Measurements from ENCODE around the gene FERMT2.
"Not testable (repeated sequence)": the region's sequence is repeated elsewhere in the genome, so short reads cannot be mapped to it uniquely, and the experiment has no call there.

FERMT2 gene

GRCh38 chr14:52900731-52901130 lies 50.1 kb downstream of the FERMT2 start:
- no peak for DNase-seq

DNA sequence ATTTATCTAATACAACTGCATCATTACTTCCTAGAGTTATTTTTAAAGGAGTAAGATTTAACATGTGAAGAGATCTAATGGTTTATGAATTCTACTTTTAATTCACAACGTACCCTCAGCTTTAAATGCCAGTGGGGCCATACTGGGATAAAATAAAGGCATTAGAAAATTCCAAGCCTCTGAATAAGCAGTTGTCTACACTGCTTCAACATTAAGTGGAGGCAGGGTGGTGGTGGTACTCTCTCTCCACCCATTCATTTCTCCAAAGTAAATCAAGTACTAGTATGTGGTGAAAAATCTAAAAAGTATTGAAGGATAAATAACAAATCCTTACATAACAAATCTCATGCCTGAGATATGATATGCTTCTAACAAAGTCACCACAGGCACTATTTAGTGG lies 52.4 kb downstream of the FERMT2 start:
- no peak for DNase-seq

DNA sequence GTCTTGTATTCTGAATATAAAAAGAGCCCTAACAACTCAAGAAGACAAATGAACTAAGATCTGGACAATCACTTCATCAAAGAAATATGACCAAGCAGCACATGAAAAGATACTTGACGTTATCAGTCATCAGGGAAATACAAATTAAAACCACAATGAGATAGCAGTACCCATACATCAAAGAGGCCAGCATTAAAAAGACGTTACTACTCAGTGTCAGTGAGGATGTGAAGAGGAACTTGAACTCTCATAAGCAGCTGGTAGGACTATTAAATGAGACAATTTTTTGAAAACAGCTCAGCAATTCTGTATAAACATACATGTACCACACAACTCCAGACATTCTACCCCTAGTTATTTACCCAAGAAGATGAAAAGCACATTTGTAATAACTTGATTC lies 55.9 kb downstream of the FERMT2 start:
- DNase-seq = no peak

DNA sequence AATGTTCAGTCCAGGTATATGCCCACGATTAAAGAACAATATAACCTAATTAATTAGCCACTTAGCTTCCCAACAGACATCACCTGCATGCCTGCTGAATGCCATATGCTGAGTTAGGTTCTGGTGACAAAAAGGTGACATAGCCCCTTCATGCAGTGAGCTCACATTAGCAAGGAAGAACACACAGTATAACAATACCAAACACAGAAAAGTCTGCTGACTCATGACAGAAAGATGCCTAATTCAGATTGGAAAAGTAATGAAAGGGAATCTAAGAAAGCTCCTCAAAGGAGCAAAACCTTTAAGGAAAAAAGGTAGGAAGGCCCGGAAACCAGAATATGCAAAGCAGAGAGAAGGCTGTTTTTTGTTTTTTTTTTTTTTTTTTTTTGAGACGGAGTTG lies 59.0 kb downstream of the FERMT2 start:
- no peak for DNase-seq

DNA sequence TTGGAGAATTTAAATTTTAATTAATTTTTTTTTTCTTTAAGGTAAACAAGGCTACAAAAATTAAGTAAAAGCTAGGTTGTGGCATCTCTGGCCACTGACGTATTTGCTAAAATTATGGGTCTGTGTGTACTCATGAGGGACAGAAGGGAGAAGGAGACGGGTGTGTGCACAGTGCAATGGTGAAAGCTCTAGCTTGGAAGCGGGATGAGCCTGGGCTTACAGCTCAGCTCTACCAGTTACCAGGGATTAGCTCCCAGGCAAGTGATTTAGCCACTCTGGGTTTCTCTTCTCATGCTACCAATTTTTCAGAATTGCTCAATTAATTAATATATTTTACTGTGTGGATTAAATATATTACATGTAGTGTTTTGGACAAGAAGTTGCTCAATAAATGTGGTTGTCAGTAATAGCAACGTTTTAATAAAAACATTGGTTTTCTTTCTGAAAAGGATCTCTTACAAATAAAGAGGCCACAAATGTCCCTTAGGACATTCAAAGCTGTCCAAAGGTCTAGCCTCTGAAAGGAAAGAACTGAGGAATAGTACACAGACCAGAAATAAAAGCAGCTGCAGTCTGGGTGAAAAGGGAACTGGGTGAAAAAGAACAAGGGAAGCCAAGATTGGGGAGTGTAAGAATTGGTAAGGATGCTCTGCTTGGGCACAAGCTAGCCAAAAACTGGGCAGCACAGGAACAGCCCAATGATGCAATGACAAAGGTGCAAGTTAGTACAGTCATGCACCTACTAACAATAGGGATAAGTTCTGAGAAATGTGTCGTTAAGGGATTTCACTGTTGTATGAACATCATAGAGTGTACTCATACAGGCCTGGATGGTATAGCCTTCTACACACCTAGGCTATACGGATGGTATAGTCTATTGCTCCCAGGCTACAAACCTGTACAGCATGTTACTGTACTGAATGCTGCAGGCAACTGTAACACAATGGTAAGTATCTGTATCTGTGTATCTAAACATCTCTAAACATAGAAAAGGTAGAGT lies 61.7 kb downstream of the FERMT2 start:
- no peak for DNase-seq

- no peak for DNase-seq
These were observed 62.7 kb downstream of the FERMT2 start for GRCh38 chr14:52888159-52888558.

- no peak for DNase-seq
These were observed 65.6 kb downstream of the FERMT2 start for GRCh38 chr14:52885230-52885629.

DNA sequence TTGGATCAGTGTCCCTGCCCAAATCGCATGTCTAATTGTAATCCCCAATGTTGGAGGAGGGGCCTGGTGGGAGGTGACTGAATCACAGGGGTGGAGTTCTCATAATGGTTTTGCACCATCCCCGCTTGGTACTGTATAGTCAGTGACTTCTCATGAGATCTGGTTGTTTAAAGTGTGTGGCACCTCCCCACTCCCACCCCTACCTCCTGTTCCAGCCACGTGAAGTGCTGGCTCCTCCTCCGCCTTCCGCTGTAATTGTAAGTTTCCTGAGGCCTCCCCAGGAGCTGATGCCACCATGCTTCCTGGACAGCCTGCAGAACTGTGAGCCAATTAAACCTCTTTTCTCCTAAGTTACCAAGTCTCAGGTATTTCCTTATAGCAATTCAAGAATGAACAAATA lies 67.2 kb downstream of the FERMT2 start:
- no peak for DNase-seq

- DNase-seq = no peak
These were observed 68.0 kb downstream of the FERMT2 start for GRCh38 chr14:52882824-52883223.

DNA sequence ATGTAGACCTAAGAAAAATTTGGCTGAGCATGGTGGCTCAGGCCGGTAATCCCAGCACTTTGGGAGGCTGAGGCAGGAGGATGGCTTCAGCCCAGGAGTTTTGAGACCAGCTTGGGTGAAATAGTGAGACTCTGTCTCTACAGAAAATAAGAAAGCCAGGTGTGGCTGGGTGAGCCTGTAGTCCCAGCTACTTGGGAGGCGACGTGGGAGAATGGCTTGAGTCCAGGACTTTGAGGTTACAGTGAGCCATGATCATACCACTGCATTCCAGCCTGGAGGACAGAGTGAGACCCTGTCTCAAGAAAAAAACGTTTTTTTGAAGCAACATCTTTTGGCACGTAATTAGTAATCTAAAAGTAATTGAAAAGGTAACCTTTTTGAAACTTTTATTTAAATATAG lies 70.9 kb downstream of the FERMT2 start:
- DNase-seq = no peak

DNA sequence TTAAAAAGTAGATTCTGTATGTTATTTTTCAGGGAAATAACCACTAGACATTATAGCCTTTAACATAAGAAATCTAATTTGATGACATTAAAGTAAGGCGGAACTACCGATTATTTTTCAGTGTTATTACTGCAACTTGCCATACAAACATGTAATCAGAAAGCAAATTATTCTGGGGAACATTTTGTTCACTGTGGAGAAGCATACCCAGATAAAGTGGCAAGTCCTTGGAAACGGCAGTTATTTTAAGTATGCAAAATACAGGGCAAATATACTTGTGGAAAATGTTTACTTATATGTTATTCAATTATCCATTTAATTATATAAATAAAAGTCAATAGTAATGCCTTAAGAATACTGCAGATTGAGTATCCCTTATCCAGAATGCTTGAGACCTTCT lies 71.9 kb downstream of the FERMT2 start:
- DNase-seq = no peak

DNA sequence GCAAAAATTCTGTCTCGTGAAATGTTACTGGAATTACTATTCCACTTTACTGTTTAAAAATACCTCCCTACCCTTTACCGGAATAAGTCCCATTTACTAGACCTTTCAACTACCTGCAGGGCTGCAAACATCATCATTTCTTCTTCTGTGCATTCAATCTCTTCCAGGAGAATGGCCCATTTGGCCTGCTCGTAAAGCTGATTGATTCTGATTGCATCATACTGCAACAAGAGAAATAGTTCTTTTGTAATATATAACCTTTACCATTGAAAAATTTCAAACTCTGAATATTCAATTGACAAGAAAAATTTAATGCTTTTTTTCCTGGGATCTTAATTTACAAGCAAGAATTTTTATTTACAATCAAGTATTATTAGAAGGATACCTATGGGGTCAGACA lies 72.4 kb downstream of the FERMT2 start:
- no peak for DNase-seq

- no peak for DNase-seq
These were observed 73.2 kb downstream of the FERMT2 start for GRCh38 chr14:52877628-52878027.

- DNase-seq = no peak
These were observed 74.0 kb downstream of the FERMT2 start for GRCh38 chr14:52876806-52877205.

- DNase-seq = no peak
These were observed 74.5 kb downstream of the FERMT2 start for GRCh38 chr14:52876311-52876710.

DNA sequence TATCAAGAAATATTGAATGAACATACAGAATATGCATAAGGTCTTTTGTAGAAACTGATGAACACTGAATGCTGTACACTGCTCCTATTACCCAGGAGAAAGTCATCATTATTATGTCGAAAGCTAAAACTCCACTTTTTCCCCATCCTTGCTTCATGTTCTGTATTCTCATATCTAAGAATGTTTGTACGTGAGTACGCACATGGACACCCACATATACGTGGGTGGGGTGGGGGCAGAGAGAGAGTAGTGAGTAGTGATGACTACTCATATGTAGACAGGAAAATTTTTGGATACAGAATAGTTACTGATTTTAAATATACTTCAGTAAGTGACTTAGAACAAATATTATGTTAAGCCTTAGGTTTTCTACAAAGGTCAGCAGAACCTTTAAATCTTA lies 75.1 kb downstream of the FERMT2 start:
- no peak for DNase-seq

GRCh38 chr14:52874389-52874788 lies 76.5 kb downstream of the FERMT2 start:
- DNase-seq = no peak

GRCh38 chr14:52873694-52874093 lies 77.2 kb downstream of the FERMT2 start:
- DNase-seq = no peak

- DNase-seq = no peak
These were observed 77.8 kb downstream of the FERMT2 start for GRCh38 chr14:52873065-52873464.

- DNase-seq = no peak
These were observed 79.2 kb downstream of the FERMT2 start for GRCh38 chr14:52871606-52872005.

DNA sequence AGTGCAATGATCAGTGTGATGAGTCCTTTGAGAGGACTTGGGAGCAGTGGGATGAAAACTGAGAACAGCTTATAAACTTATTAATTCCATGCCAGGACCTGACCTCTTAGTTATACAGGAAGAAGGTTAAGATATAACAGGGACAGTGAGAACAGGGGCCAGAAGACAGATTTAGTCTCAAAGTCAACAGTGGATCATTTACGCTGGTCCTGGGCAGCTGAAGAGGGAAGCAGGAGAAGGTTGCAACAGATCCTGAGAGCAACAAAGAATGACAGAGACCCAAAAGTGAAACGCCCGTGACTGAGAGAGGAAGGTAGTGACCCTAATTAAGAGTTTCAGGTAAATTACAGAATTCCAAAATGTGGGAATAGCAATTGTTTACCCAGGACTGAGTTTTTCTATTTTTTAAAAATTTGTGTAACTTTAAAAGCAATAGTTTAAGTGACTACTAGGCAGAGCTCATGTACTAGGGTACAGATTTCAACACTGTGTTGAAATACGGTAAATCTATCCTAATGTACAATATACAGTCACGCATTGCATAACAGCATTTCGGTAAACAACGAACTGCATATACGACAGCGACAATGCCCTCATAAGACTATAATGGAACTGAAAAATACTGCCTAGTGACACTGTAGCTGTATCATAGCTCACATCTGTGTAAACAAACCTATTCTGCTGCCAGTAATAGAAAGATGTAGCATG lies 81.8 kb downstream of the FERMT2 start:
- no peak for DNase-seq

- not testable (repeated sequence) for DNase-seq
These were observed 86.0 kb downstream of the FERMT2 start for GRCh38 chr14:52864893-52865292.

DNA sequence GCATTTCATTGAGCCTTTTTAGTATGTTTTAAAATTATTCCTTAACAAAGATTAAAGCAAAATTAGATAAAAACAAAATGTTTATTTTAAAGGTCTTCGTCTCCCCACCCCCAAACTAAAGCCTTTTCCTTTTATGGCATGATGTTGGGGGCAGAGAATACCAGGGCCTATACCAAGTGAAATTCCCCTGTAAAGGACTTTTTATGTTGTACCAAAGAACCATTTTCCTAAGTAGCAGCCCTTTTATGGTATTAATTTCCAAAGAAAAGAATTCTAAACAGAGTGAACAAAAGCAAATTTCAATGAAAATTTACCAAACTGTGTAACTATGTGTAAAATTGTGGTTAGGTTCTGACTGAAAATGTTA lies 87.5 kb downstream of the FERMT2 start:
- DNase-seq = no peak

DNA sequence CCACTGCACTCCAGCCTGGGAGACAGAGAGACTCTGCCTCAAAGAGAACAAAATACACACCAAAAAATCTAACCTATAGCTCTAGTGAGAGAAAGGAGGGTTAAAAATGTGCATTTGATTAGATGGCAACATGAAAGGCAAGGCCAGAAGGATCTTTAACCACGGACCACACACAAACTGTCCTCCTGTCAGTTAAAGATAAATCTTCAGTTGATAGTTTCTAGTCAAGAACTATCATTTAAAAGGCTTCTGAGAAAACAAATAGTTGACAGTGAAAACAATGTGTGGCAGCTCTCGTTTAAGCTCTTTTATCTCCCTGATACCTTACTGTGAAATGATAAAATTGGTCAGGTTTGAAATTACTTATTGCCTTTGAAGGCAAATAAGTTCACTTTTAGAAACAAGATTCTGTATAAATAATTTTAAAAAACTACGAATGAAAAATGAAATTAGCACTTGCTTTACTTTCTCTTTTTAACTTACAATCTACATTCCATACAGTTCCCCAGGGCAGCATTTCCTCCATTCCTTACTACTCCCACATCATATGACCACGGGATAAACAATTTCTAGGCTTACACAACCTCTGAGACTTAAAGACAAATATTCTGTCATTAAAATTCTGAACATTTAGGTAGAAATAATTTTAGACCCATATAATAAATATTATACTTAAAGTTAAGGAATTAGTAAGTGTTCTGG lies 88.1 kb downstream of the FERMT2 start:
- DNase-seq = no peak
